Measurements from ENCODE around the gene TGIF1. TPM values are rescaled to one million over a fixed set of nuclear protein-coding genes. Genes with fewer than 3 reads are reported as not detected.
"Not testable (repeated sequence)": the region's sequence is repeated elsewhere in the genome, so short reads cannot be mapped to it uniquely, and the experiment has no call there.

TGIF1 gene
- polyA plus RNA-seq, 1 donor, result 63.5 TPM

DNA sequence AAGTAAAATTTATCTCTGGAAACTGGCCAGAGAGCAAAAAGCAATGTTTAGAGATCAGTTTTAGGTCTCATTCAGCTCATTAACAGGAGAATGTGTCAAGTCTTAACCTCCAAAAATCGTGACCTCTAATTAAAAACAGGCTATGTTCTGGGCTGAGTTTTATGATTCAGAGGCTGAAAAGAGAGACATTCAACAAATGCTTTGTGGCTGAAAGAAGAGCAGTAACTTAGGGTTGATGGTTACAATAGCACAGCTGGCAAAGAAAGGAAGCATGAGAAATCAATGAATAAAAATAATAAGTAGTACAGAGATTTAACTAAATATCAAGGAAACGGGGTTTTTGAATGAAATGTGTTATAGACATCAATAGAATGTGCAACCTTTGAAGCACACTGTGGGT is 13.1 kb downstream of the TGIF1 start:
- peaks cover 26% of the 10 kb centered on the region for H3K4me1 ChIP-seq (ENCODE audit: control insufficient read depth, insufficient read depth, low read length)
- H3K4me3 ChIP-seq (ENCODE audit: low read length), result no peak overlapping the region
- peaks cover 9% of the 10 kb centered on the region for H3K9me3 ChIP-seq (ENCODE audit: control insufficient read depth, low read depth, low read length)
- no peak for DNase-seq
- no peak overlapping the region for H3K27ac ChIP-seq (ENCODE audit: low read length)
- 57% methylated on average over 2 of the region's 2 CpGs for WGBS (ENCODE audit: insufficient coverage, low lambda C conversion rate)
- H3K27me3 ChIP-seq (ENCODE audit: control insufficient read depth, insufficient read depth, low read length), result no peaks in the 10 kb centered on the region
- peaks cover 20% of the 10 kb centered on the region for H3K36me3 ChIP-seq (ENCODE audit: control insufficient read depth, insufficient read depth, low read length)

DNA sequence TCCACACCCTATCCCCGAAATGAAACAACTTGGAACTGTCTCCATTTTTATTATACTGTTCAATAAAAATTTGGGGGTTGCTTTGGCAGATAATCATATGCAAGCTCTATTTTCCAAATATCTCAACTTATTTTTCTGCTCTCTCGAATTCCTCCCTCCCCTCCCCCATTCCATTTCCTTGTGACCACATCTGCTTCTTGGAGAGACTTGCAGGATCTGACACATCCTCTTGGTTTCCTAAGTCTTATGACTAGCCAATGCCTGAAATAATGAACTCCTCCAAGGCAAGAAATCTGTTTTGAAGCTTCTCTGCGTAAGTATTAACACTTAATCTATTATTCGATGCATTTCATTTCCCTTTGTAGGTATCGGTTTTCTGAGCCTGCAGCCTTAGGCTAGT is 16.1 kb downstream of the TGIF1 start:
- peaks cover 6% of the 10 kb centered on the region for H3K9me3 ChIP-seq (ENCODE audit: control insufficient read depth, low read depth, low read length)
- no peaks in the 10 kb centered on the region for H3K27me3 ChIP-seq (ENCODE audit: control insufficient read depth, insufficient read depth, low read length)
- H3K36me3 ChIP-seq (ENCODE audit: control insufficient read depth, insufficient read depth, low read length), result peaks cover 4% of the 10 kb centered on the region
- H3K27ac ChIP-seq (ENCODE audit: low read length), result peak overlapping the region; percentile 40
- WGBS (ENCODE audit: insufficient coverage, low lambda C conversion rate), result 72% methylated on average over 4 of the region's 5 CpGs
- H3K4me3 ChIP-seq (ENCODE audit: low read length), result no peak overlapping the region
- DNase-seq, result peak in 1 of 2 donors; percentile 69
- peaks cover 13% of the 10 kb centered on the region for H3K4me1 ChIP-seq (ENCODE audit: control insufficient read depth, insufficient read depth, low read length)

DNA sequence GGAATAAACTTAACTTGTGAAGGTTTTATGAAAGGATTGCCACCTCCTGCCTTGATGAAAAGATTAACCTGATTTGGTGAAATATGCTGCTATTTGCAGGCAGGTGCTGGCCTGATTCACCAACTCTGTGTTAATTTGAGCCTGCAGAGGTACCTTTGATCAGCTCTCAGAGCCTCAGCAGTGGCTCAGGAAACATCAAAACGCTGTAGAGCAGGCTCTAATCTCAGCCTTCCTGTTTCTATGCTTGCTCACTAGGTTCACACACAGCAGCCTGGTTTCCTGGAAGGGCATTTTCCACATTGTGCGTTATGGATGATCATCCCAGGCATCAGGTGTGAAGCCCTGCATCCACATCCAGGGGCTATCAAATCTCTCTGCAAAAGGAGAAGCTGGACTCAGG is 16.9 kb downstream of the TGIF1 start:
- peaks cover 15% of the 10 kb centered on the region for H3K4me1 ChIP-seq (ENCODE audit: control insufficient read depth, insufficient read depth, low read length)
- no peak for DNase-seq
- no peak overlapping the region for H3K4me3 ChIP-seq (ENCODE audit: low read length)
- no CpG with 5 or more reads among the region's 2 CpGs for WGBS (ENCODE audit: insufficient coverage, low lambda C conversion rate)
- H3K9me3 ChIP-seq (ENCODE audit: control insufficient read depth, low read depth, low read length), result peaks cover 1% of the 10 kb centered on the region
- no peaks in the 10 kb centered on the region for H3K27me3 ChIP-seq (ENCODE audit: control insufficient read depth, insufficient read depth, low read length)
- peaks cover 2% of the 10 kb centered on the region for H3K36me3 ChIP-seq (ENCODE audit: control insufficient read depth, insufficient read depth, low read length)
- H3K27ac ChIP-seq (ENCODE audit: low read length), result peak overlapping the region; percentile 40

DNA sequence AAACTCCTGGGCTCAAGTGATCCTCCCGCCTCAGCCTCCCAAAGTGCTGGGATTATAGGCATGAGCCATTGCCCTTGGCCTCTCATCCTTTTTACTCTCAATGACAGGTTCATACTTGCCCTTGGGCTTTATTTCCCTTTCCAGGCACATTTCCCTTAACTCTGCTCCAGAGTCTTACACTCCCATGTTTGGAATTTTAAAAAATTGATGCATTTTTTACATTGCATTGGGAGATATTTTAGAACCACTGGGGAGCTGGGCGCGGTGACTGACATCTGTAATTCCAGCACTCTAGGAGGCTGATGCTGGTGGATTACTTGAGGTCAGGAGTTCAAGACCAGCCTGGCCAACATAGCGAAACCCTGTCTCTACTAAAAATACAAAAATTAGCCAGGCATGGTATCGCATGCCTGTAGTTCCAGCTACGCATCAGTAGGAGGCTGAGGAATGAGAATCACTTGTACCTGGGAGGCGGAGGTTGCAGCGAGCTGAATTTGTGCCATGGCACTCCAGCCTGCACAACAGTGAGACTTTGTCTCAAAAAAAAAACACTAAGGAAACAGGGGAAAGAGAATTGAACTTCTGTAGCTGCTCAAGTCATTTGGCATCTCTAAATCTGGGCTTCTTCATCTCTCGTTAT is 18.2 kb downstream of the TGIF1 start:
- WGBS (ENCODE audit: insufficient coverage, low lambda C conversion rate), result 100% methylated on average over 2 of the region's 9 CpGs
- Histone ChIP-seq H3K27ac (ENCODE audit: low read length) (no peak overlapping the region), H3K9me3 (ENCODE audit: control insufficient read depth, low read depth, low read length) (no peaks in the 10 kb centered on the region), H3K4me1 (ENCODE audit: control insufficient read depth, insufficient read depth, low read length) (peaks cover 15% of the 10 kb centered on the region), H3K36me3 (ENCODE audit: control insufficient read depth, insufficient read depth, low read length) (no peaks in the 10 kb centered on the region), H3K4me3 (ENCODE audit: low read length) (no peak overlapping the region), H3K27me3 (ENCODE audit: control insufficient read depth, insufficient read depth, low read length) (no peaks in the 10 kb centered on the region)
- DNase-seq, result no peak

DNA sequence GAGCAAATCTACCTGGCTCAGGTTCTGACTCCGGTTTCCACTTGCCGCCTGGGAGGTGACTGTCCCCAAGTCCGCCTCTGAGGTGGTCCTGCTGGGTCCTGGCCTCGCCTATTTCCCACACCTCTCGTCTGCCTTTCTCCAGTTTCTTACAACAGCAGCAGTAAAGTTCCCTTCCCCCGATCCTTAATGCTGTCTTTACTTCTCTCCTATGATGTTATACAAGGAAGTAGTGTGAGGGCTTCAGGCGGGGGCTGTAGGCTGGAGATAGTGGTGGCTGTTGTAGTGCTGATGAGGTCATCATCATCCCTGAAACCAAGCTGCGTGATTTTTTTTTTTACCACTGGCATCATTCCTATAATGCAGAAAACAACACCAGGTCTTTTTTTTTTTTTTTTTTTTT is 18.9 kb downstream of the TGIF1 start:
- peaks cover 15% of the 10 kb centered on the region for H3K4me1 ChIP-seq (ENCODE audit: control insufficient read depth, insufficient read depth, low read length)
- DNase-seq, result peak; percentile 55 to 76
- WGBS (ENCODE audit: insufficient coverage, low lambda C conversion rate), result no CpG with 5 or more reads among the region's 8 CpGs
- H3K27ac ChIP-seq (ENCODE audit: low read length), result no peak overlapping the region
- no peak overlapping the region for H3K4me3 ChIP-seq (ENCODE audit: low read length)
- H3K9me3 ChIP-seq (ENCODE audit: control insufficient read depth, low read depth, low read length), result no peaks in the 10 kb centered on the region
- no peaks in the 10 kb centered on the region for H3K27me3 ChIP-seq (ENCODE audit: control insufficient read depth, insufficient read depth, low read length)
- H3K36me3 ChIP-seq (ENCODE audit: control insufficient read depth, insufficient read depth, low read length), result no peaks in the 10 kb centered on the region

DNA sequence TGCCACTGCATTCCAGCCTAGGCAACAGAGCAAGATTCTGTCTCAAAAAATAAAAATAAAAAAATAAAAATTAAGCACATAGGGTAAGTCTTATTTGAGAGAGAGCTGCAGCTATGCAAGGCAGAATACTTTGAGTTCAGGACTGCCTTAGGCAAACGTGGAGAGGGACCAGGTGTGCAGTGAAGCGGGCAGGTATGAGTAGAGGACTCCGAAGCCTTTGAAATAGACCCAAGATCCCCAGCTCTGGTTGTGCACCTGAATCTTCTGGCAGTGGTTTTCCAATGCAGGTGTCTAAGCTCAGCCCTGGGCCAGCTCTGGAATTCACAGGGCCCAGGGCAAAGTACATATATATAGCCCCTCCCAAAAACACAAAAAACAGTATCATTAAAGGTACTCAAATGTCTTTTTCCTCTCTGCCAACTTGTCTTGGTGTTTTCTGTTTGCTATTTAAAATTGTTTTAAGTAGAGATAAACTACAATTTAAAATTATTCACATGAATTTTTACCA is 21.2 kb downstream of the TGIF1 start:
- H3K27me3 ChIP-seq (ENCODE audit: control insufficient read depth, insufficient read depth, low read length), result no peaks in the 10 kb centered on the region
- WGBS (ENCODE audit: insufficient coverage, low lambda C conversion rate), result no CpG with 5 or more reads among the region's 3 CpGs
- peaks cover 3% of the 10 kb centered on the region for H3K9me3 ChIP-seq (ENCODE audit: control insufficient read depth, low read depth, low read length)
- peak in 1 of 2 donors; percentile 41 for DNase-seq
- H3K4me1 ChIP-seq (ENCODE audit: control insufficient read depth, insufficient read depth, low read length), result peaks cover 13% of the 10 kb centered on the region
- H3K27ac ChIP-seq (ENCODE audit: low read length), result no peak overlapping the region
- no peaks in the 10 kb centered on the region for H3K36me3 ChIP-seq (ENCODE audit: control insufficient read depth, insufficient read depth, low read length)
- H3K4me3 ChIP-seq (ENCODE audit: low read length), result no peak overlapping the region

DNA sequence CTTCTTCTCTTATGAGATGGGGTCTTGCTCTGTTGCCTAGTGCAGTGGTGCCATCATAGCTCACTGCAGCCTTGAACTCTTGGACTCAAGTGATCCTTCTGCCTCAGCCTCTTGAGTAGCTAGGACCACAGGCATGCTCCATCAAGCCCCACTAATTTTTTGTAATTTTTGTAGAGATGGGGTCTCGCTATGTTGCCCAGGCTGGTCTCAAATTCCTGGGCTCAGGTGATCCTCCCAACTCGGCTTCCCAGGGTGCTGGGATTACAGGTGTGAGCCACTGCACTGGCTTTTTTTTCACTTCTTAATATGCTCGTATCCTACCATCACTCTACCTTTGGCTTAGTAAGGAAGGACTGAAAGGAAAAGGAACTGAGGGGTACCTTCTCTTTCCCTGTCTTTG is 22.1 kb downstream of the TGIF1 start:
- H3K4me3 ChIP-seq (ENCODE audit: low read length); H3K9me3 ChIP-seq (ENCODE audit: control insufficient read depth, low read depth, low read length); H3K27ac ChIP-seq (ENCODE audit: low read length); H3K4me1 ChIP-seq (ENCODE audit: control insufficient read depth, insufficient read depth, low read length); H3K36me3 ChIP-seq (ENCODE audit: control insufficient read depth, insufficient read depth, low read length); H3K27me3 ChIP-seq (ENCODE audit: control insufficient read depth, insufficient read depth, low read length); DNase-seq: not testable (repeated sequence)
- 100% methylated on average over 1 of the region's 3 CpGs for WGBS (ENCODE audit: insufficient coverage, low lambda C conversion rate)

DNA sequence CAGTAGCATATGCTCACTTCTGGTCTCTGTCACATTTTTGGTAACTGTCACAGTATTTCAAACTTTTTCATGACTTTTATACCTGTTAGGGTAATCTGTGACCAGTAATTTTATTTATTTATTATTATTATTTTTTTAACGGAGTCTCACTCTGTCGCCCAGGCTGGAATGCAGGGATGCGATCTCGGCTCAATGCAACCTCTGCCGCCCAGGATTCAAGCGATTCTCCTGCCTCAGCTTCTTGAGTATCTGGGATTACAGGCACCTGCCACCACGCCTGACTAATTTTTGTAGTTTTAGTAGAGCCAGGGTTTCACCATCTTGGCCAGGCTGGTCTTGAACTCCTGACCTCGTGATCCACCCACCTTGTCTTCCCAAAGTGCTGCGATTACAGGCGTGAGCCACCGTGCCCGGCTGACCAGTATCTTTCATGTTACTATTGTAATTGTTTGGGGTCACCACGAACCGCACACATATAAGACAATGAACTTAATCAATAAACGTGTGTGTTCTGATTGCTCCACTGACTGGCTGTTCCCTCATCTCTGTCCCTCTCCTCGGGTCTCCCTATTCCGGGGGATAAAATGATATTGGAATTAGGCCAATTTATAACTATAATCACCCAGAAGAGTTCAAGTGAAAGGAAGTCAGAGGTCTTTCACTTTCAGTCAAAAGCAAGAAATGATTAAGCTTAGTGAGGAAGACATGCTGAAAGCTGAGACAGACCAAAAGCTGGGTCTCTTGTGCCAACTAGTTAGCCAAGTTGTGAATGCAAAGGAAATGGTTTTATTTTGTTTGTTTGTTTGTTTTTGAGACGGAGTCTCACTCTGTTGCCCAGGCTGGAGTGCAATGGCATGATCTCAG is 22.9 kb downstream of the TGIF1 start:
- H3K4me1 ChIP-seq (ENCODE audit: control insufficient read depth, insufficient read depth, low read length), result peaks cover 5% of the 10 kb centered on the region
- H3K36me3 ChIP-seq (ENCODE audit: control insufficient read depth, insufficient read depth, low read length), result no peaks in the 10 kb centered on the region
- no peak for DNase-seq
- H3K9me3 ChIP-seq (ENCODE audit: control insufficient read depth, low read depth, low read length), result peaks cover 3% of the 10 kb centered on the region
- 80% methylated on average over 2 of the region's 18 CpGs for WGBS (ENCODE audit: insufficient coverage, low lambda C conversion rate)
- no peak overlapping the region for H3K4me3 ChIP-seq (ENCODE audit: low read length)
- H3K27ac ChIP-seq (ENCODE audit: low read length), result no peak overlapping the region
- no peaks in the 10 kb centered on the region for H3K27me3 ChIP-seq (ENCODE audit: control insufficient read depth, insufficient read depth, low read length)

DNA sequence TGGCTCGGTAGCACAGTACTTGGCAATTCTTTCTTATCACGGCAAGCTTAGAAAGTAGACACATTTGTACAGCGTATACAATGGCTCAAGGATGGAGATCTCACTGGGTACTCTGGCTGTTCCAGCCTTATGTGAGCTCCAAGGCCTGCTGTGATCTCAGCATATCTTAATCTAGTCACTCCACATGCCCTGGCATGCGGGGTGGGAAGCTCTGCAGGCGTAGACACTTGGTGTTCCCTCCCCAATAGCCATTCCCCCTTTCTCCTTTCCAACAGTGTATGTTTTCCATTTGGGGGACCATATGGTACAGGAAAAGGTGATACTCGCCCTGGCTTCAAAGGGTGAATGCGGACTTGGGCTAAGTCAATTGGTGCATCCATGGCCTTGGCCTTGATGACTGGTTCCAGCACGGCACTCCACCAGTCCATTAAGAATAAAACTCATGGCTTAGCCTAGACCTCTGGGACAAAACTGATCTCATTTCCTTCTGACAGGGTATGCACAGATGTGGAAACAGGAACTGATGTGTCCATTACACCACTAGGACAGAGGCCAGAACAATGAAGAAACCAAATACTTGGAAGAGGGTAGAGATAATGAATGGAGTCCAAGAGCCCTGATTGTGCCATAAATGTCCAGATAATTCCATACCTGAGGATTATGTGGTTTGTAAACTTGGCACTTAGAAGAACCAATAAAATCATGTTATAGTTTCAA is 28.4 kb downstream of the TGIF1 start:
- peak in 1 of 2 donors; percentile 50 for DNase-seq
- Histone ChIP-seq H3K9me3 (ENCODE audit: control insufficient read depth, low read depth, low read length) (peaks cover 3% of the 10 kb centered on the region), H3K27me3 (ENCODE audit: control insufficient read depth, insufficient read depth, low read length) (no peaks in the 10 kb centered on the region), H3K4me3 (ENCODE audit: low read length) (no peak overlapping the region), H3K27ac (ENCODE audit: low read length) (peak overlapping the region; percentile 30), H3K4me1 (ENCODE audit: control insufficient read depth, insufficient read depth, low read length) (peaks cover 32% of the 10 kb centered on the region), H3K36me3 (ENCODE audit: control insufficient read depth, insufficient read depth, low read length) (no peaks in the 10 kb centered on the region)
- WGBS (ENCODE audit: insufficient coverage, low lambda C conversion rate), result no CpG with 5 or more reads among the region's 8 CpGs

DNA sequence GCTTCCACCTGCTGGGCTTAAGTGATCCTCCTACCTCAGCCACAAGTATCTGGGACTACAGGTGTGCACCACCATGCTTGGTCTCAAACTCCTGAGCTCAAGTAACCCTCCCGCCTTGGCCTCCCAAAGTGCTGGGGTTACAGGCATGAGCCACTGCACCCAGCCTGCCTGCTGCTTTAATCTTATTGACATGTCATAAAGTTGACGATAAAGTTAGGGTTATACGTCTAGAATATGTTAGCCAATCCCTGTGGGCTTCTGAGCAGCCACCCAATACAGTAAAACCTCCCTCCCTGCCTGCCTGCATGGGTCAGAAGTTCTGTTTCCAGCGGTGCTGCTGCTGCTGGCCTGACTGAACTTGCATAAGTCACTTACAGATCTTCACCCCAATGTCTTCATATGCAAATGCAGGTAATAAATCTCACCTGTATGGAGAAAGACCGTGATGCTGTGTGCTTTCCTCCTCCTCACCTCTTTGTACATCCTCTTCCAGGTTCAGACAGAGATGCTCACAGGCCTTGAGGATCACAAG is 30.1 kb downstream of the TGIF1 start:
- H3K4me1 ChIP-seq (ENCODE audit: control insufficient read depth, insufficient read depth, low read length), result peaks cover 40% of the 10 kb centered on the region
- no peaks in the 10 kb centered on the region for H3K36me3 ChIP-seq (ENCODE audit: control insufficient read depth, insufficient read depth, low read length)
- H3K27ac ChIP-seq (ENCODE audit: low read length), result peak overlapping the region; percentile 89
- no CpG with 5 or more reads among the region's 5 CpGs for WGBS (ENCODE audit: insufficient coverage, low lambda C conversion rate)
- H3K4me3 ChIP-seq (ENCODE audit: low read length), result no peak overlapping the region
- no peaks in the 10 kb centered on the region for H3K9me3 ChIP-seq (ENCODE audit: control insufficient read depth, low read depth, low read length)
- H3K27me3 ChIP-seq (ENCODE audit: control insufficient read depth, insufficient read depth, low read length), result no peaks in the 10 kb centered on the region
- DNase-seq, result peak in 1 of 2 donors; percentile 82
